ENCODE results near the gene OCA2. TPM values are rescaled to one million over a fixed set of nuclear protein-coding genes. Genes with fewer than 3 reads are reported as not detected.
"Not testable (repeated sequence)": the region's sequence is repeated elsewhere in the genome, so short reads cannot be mapped to it uniquely, and the experiment has no call there.

Gene OCA2
- polyA plus RNA-seq, 1 donor (not counting 4 experiments of a cell fraction or from before 2014, with no cell fraction given): 0.05 TPM

DNA sequence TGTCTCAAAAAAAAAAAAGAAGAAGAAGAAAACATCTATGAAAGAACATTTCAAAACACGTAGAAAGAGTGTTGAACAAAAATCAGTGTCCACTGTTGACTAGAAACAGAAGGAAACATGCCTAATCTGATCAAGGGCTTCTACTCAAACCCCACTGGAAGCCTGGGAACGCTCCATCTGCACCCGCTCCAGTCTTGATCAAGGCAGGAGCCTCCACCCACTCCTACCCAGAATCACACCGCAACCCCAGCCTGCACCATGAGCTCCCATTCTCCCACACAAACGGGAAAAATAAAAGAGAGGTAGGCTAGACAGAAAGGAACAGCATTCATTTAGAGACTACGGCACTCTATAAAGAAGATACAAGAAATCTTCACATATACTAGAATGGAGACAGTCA is 40.9 kb upstream of the OCA2 start:
- no peak overlapping the region for H3K9ac ChIP-seq (ENCODE audit: control insufficient read depth, extremely low read depth, insufficient read depth, low read length)
- H3K9me1 ChIP-seq (ENCODE audit: control insufficient read depth, extremely low read depth, insufficient read depth, low read length): no peaks in the 10 kb centered on the region
- DNase-seq (ENCODE audit: low read depth, low spot score): no peak
- dilution Hi-C loops (cut with MboI; ENCODE audit: extremely low pct_ligation_motif_present, low sequenced_read_pairs): no loop called here
- H3K27ac ChIP-seq (ENCODE audit: control insufficient read depth, insufficient read depth, low read length): no peak overlapping the region
- FAIRE-seq: no peak
- H3K4me3 ChIP-seq (ENCODE audit: control insufficient read depth in 2 of 3, extremely low read depth in 1 of 3, insufficient read depth in 2 of 3, low read depth in 1 of 3, low read length in 3 of 3): no peak overlapping the region
- H3K4me1 ChIP-seq (ENCODE audit: control insufficient read depth, extremely low read depth, insufficient read depth, low read length): no peaks in the 10 kb centered on the region
- TF ChIP-seq, protein P1, sequence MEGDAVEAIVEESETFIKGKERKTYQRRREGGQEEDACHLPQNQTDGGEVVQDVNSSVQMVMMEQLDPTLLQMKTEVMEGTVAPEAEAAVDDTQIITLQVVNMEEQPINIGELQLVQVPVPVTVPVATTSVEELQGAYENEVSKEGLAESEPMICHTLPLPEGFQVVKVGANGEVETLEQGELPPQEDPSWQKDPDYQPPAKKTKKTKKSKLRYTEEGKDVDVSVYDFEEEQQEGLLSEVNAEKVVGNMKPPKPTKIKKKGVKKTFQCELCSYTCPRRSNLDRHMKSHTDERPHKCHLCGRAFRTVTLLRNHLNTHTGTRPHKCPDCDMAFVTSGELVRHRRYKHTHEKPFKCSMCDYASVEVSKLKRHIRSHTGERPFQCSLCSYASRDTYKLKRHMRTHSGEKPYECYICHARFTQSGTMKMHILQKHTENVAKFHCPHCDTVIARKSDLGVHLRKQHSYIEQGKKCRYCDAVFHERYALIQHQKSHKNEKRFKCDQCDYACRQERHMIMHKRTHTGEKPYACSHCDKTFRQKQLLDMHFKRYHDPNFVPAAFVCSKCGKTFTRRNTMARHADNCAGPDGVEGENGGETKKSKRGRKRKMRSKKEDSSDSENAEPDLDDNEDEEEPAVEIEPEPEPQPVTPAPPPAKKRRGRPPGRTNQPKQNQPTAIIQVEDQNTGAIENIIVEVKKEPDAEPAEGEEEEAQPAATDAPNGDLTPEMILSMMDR (optimal IDR thresholded peaks at IDR 0.05 in 1 of 3, IDR thresholded peaks at IDR 0.05 in 1 of 3, conservative IDR thresholded peaks at IDR 0.05 in 1 of 3; ENCODE audit: extremely low read depth in 1 of 3, insufficient read depth in 2 of 3, low read length in 3 of 3): no peak
- TF ChIP-seq EZH2 (IDR thresholded peaks at IDR 0.05; ENCODE audit: low read length): no peak
- H3K79me2 ChIP-seq (ENCODE audit: control insufficient read depth, insufficient read depth, low read length): no peaks in the 10 kb centered on the region
- H3K27me3 ChIP-seq (ENCODE audit: control insufficient read depth, extremely low read depth, insufficient read depth, low read length): no peaks in the 10 kb centered on the region
- H2AFZ ChIP-seq (ENCODE audit: control insufficient read depth, low read length): no peak overlapping the region
- H4K20me1 ChIP-seq (ENCODE audit: control insufficient read depth, extremely low read depth, insufficient read depth, low read length): no peaks in the 10 kb centered on the region
- no peak overlapping the region for H3K4me2 ChIP-seq (ENCODE audit: control insufficient read depth, extremely low read depth, insufficient read depth, low read depth, low read length)
- H3K36me3 ChIP-seq (ENCODE audit: control insufficient read depth in 2 of 2, extremely low read depth in 1 of 2, insufficient read depth in 2 of 2, low read length in 2 of 2): peaks cover 0 to 9% of the 10 kb centered on the region in 2 experiments
- no peaks in the 10 kb centered on the region for H3K9me3 ChIP-seq (ENCODE audit: control insufficient read depth, low read depth, low read length)

GRCh38 chr15:28137408-28138039 is 38.4 kb upstream of the OCA2 start:
- H3K36me3 ChIP-seq (ENCODE audit: control insufficient read depth in 2 of 2, extremely low read depth in 1 of 2, insufficient read depth in 2 of 2, low read length in 2 of 2); FAIRE-seq: not testable (repeated sequence)

GRCh38 chr15:28136236-28136904 is 37.3 kb upstream of the OCA2 start:
- H3K4me1 ChIP-seq (ENCODE audit: control insufficient read depth, extremely low read depth, insufficient read depth, low read length); H3K9ac ChIP-seq (ENCODE audit: control insufficient read depth, extremely low read depth, insufficient read depth, low read length); H3K36me3 ChIP-seq (ENCODE audit: control insufficient read depth in 2 of 2, extremely low read depth in 1 of 2, insufficient read depth in 2 of 2, low read length in 2 of 2); H3K4me3 ChIP-seq (ENCODE audit: control insufficient read depth in 2 of 3, extremely low read depth in 1 of 3, insufficient read depth in 2 of 3, low read depth in 1 of 3, low read length in 3 of 3); H2AFZ ChIP-seq (ENCODE audit: control insufficient read depth, low read length); H4K20me1 ChIP-seq (ENCODE audit: control insufficient read depth, extremely low read depth, insufficient read depth, low read length); FAIRE-seq; H3K4me2 ChIP-seq (ENCODE audit: control insufficient read depth, extremely low read depth, insufficient read depth, low read depth, low read length); H3K9me3 ChIP-seq (ENCODE audit: control insufficient read depth, low read depth, low read length); dilution Hi-C loops (cut with MboI; ENCODE audit: extremely low pct_ligation_motif_present, low sequenced_read_pairs); H3K27me3 ChIP-seq (ENCODE audit: control insufficient read depth, extremely low read depth, insufficient read depth, low read length); H3K27ac ChIP-seq (ENCODE audit: control insufficient read depth, insufficient read depth, low read length); DNase-seq (ENCODE audit: low read depth, low spot score); H3K9me1 ChIP-seq (ENCODE audit: control insufficient read depth, extremely low read depth, insufficient read depth, low read length); H3K79me2 ChIP-seq (ENCODE audit: control insufficient read depth, insufficient read depth, low read length): not testable (repeated sequence)

More at GRCh38 chr15:28137408-28138039, 38.4 kb upstream of the OCA2 start:
- H3K9me1 ChIP-seq (ENCODE audit: control insufficient read depth, extremely low read depth, insufficient read depth, low read length); H3K4me2 ChIP-seq (ENCODE audit: control insufficient read depth, extremely low read depth, insufficient read depth, low read depth, low read length); dilution Hi-C loops (cut with MboI; ENCODE audit: extremely low pct_ligation_motif_present, low sequenced_read_pairs); H3K79me2 ChIP-seq (ENCODE audit: control insufficient read depth, insufficient read depth, low read length); H3K4me3 ChIP-seq (ENCODE audit: control insufficient read depth in 2 of 3, extremely low read depth in 1 of 3, insufficient read depth in 2 of 3, low read depth in 1 of 3, low read length in 3 of 3); H3K27ac ChIP-seq (ENCODE audit: control insufficient read depth, insufficient read depth, low read length); H3K9ac ChIP-seq (ENCODE audit: control insufficient read depth, extremely low read depth, insufficient read depth, low read length); H2AFZ ChIP-seq (ENCODE audit: control insufficient read depth, low read length); H4K20me1 ChIP-seq (ENCODE audit: control insufficient read depth, extremely low read depth, insufficient read depth, low read length); DNase-seq (ENCODE audit: low read depth, low spot score); H3K9me3 ChIP-seq (ENCODE audit: control insufficient read depth, low read depth, low read length); H3K27me3 ChIP-seq (ENCODE audit: control insufficient read depth, extremely low read depth, insufficient read depth, low read length); H3K4me1 ChIP-seq (ENCODE audit: control insufficient read depth, extremely low read depth, insufficient read depth, low read length): not testable (repeated sequence)
